ENCODE results near the gene FSD1.

DNA sequence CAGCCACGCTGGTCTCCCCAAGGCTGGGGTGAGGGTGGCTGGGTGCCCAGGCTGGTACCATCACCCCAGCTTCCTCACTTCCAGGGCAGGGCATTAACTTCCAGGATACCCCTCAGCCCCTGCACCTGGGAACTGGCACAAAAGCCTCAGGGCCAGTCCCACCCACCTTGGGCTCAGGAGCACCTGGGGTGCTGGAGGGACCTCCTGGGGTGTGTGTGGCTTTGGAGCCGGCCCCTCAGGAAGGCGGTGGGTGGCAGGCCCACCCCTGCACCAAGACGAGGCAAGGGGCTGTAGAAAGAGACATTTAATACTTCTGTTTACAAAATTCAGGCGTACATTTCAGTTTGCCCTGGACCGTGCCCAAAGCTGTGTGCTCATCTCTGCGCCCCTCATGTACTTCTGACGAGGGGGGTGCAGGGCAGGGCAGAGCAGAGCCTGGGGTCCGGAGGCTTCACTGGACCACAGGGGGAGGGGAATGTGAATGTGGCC is 55.7 kb downstream of the FSD1 start:
- TF ChIP-seq, protein P1, sequence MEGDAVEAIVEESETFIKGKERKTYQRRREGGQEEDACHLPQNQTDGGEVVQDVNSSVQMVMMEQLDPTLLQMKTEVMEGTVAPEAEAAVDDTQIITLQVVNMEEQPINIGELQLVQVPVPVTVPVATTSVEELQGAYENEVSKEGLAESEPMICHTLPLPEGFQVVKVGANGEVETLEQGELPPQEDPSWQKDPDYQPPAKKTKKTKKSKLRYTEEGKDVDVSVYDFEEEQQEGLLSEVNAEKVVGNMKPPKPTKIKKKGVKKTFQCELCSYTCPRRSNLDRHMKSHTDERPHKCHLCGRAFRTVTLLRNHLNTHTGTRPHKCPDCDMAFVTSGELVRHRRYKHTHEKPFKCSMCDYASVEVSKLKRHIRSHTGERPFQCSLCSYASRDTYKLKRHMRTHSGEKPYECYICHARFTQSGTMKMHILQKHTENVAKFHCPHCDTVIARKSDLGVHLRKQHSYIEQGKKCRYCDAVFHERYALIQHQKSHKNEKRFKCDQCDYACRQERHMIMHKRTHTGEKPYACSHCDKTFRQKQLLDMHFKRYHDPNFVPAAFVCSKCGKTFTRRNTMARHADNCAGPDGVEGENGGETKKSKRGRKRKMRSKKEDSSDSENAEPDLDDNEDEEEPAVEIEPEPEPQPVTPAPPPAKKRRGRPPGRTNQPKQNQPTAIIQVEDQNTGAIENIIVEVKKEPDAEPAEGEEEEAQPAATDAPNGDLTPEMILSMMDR (IDR thresholded peaks at IDR 0.05), result no peak
- no peak for TF ChIP-seq EZH2 (IDR thresholded peaks at IDR 0.05)
